HG03521 (cell line): ENCODE results near the gene CCL17.
A peak's percentile ranks its signal among the peaks of the same experiment; 100 is the strongest.
"Not testable (repeated sequence)": the region's sequence is repeated elsewhere in the genome, so short reads cannot be mapped to it uniquely, and the experiment has no call there.

Experiments
- ATAC-seq: cut with Tn5 transposase; IDR thresholded peaks from one replicate; pipeline ENCODE4 v1.9.1; 2021; ENCODE audit warnings: mild to moderate bottlenecking, moderate library complexity; ENCODE audit not compliant: unreplicated experiment

CCL17 gene

GRCh38 chr16:57427824-57428223 is 23.3 kb downstream of the CCL17 start:
- ATAC-seq, result no peak

- no peak for ATAC-seq
Measured at GRCh38 chr16:57430955-57431354, 26.4 kb downstream of the CCL17 start.

- no peak for ATAC-seq
Measured at GRCh38 chr16:57432505-57432904, 27.9 kb downstream of the CCL17 start.

- ATAC-seq, result no peak
Measured at GRCh38 chr16:57432989-57433388, 28.4 kb downstream of the CCL17 start.

GRCh38 chr16:57434003-57434402 is 29.4 kb downstream of the CCL17 start:
- ATAC-seq, result no peak

- no peak for ATAC-seq
Measured at GRCh38 chr16:57435838-57436237, 31.3 kb downstream of the CCL17 start.

GRCh38 chr16:57439947-57440346 is 35.4 kb downstream of the CCL17 start:
- not testable (repeated sequence) for ATAC-seq

- ATAC-seq, result not testable (repeated sequence)
Measured at GRCh38 chr16:57440551-57440950, 36.0 kb downstream of the CCL17 start.

GRCh38 chr16:57444711-57445110 is 40.1 kb downstream of the CCL17 start:
- no peak for ATAC-seq

GRCh38 chr16:57445510-57445909 is 40.9 kb downstream of the CCL17 start:
- no peak for ATAC-seq

GRCh38 chr16:57446531-57447185 is 42.1 kb downstream of the CCL17 start:
- peak; percentile 22 for ATAC-seq

GRCh38 chr16:57447186-57447962 is 42.8 kb downstream of the CCL17 start, which contains the start of the genes CIAPIN1 and COQ9:
TSS of gene CIAPIN1 (minus strand) at chr16:57447385. CDS start at chr16:57440928, 6,457 bp downstream.
TSS of gene COQ9 (plus strand) at chr16:57447479. CDS start at chr16:57447506, 27 bp downstream.
- ATAC-seq, result peak; percentile 97

- no peak for ATAC-seq
Measured at GRCh38 chr16:57452021-57452420, 47.5 kb downstream of the CCL17 start.

GRCh38 chr16:57462209-57462977 is 57.8 kb downstream of the CCL17 start, which contains the start of gene POLR2C:
TSS of gene POLR2C (plus strand) at chr16:57462679. CDS start at chr16:57462725, 46 bp downstream.
- peak; percentile 89 for ATAC-seq

GRCh38 chr16:57462978-57463362 is 58.4 kb downstream of the CCL17 start:
- no peak for ATAC-seq

GRCh38 chr16:57464523-57464922 is 60.0 kb downstream of the CCL17 start:
- no peak for ATAC-seq
